NCI-H128 (cell line): ENCODE measurements around the gene NYNRIN.

ENCODE experiments used
- DNase-seq: peaks from one replicate; lab custom pipeline; 2025; ENCODE audit not compliant: unreplicated experiment; lab: John Stamatoyannopoulos, UW

NYNRIN gene

GRCh38 chr14:24430143-24430681 is 31.4 kb downstream of the NYNRIN start:
- no peak for DNase-seq

GRCh38 chr14:24430682-24431568 is 32.1 kb downstream of the NYNRIN start:
- DNase-seq: no peak

GRCh38 chr14:24431569-24432258 is 32.9 kb downstream of the NYNRIN start:
- peak; percentile 66 for DNase-seq

GRCh38 chr14:24432259-24433131 is 33.7 kb downstream of the NYNRIN start:
- DNase-seq: no peak

GRCh38 chr14:24434036-24434435 is 35.2 kb downstream of the NYNRIN start:
- DNase-seq: no peak

GRCh38 chr14:24434676-24435075 is 35.9 kb downstream of the NYNRIN start:
- DNase-seq: no peak

GRCh38 chr14:24435192-24435810 is 36.5 kb downstream of the NYNRIN start:
- DNase-seq: no peak

- no peak for DNase-seq
Observed at GRCh38 chr14:24435998-24436354, 37.2 kb downstream of the NYNRIN start.

GRCh38 chr14:24436355-24437019 is 37.7 kb downstream of the NYNRIN start:
- no peak for DNase-seq

GRCh38 chr14:24437020-24437735 is 38.4 kb downstream of the NYNRIN start:
- no peak for DNase-seq

GRCh38 chr14:24437736-24438067 is 38.9 kb downstream of the NYNRIN start:
- DNase-seq: no peak

GRCh38 chr14:24438223-24439097 is 39.7 kb downstream of the NYNRIN start:
- DNase-seq: no peak

GRCh38 chr14:24439257-24439656 is 40.5 kb downstream of the NYNRIN start:
- DNase-seq: no peak

- DNase-seq: no peak
Observed at GRCh38 chr14:24439830-24440605, 41.2 kb downstream of the NYNRIN start.

GRCh38 chr14:24440606-24441399 is 42.0 kb downstream of the NYNRIN start:
- DNase-seq: no peak

- no peak for DNase-seq
Observed at GRCh38 chr14:24441485-24441884, 42.7 kb downstream of the NYNRIN start.

- no peak for DNase-seq
Observed at GRCh38 chr14:24441904-24442239, 43.1 kb downstream of the NYNRIN start.
